ENCODE measurements around the gene JAKMIP3.

The JAKMIP3 gene

GRCh38 chr10:132098539-132099388, 33.0 kb downstream of the JAKMIP3 start:
- no peak for DNase-seq (ENCODE audit: low spot score)

GRCh38 chr10:132099389-132100090, 33.8 kb downstream of the JAKMIP3 start:
- DNase-seq (ENCODE audit: low spot score): no peak

GRCh38 chr10:132100091-132100481, 34.3 kb downstream of the JAKMIP3 start:
- no peak for DNase-seq (ENCODE audit: low spot score)

- DNase-seq (ENCODE audit: low spot score): no peak
Observed at GRCh38 chr10:132100556-132101349, 35.0 kb downstream of the JAKMIP3 start.

GRCh38 chr10:132101529-132101928, 35.8 kb downstream of the JAKMIP3 start:
- no peak for DNase-seq (ENCODE audit: low spot score)

- DNase-seq (ENCODE audit: low spot score): no peak
Observed at GRCh38 chr10:132102071-132102716, 36.4 kb downstream of the JAKMIP3 start.

- no peak for DNase-seq (ENCODE audit: low spot score)
Observed at GRCh38 chr10:132102717-132103110, 37.0 kb downstream of the JAKMIP3 start.

DNA sequence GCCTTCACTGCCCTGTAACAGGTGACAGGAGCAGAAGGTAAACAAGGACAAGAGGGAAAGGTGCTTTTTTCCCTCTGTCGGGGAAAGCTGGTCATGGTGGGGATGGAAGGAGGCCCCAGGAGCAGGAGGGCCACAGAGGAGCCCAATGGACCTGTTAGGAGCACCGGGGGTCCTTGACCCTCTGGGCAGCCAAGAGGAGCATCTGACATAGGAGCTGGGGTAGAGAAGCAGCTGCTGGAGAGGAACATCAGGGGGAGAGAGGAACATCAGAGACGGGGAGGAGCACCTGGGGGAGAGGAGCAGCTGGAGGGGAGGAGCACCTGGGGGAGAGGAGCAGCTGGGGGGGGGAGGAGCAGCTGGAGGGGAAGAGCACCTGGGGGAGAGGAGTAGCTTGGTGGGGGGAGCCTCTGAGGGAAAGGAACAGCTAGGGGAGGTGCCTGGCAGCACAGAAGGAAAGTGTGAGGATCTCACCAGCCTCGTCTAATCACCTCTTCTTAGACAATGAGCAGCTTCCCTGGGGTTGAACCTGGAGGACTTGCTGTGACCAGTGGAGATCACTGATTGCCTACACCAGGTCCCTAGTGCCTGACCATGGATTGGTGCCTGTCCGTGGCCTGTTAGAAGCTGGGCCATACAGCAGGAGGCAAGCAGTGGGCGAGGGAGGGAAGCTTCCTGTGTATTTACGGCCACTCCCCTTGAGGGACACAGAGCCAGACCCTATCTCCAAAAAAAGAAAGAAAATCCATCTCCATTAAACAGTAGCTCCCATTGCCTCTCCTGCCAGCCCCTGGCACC, 37.6 kb downstream of the JAKMIP3 start:
- no peak for DNase-seq (ENCODE audit: low spot score)

DNA sequence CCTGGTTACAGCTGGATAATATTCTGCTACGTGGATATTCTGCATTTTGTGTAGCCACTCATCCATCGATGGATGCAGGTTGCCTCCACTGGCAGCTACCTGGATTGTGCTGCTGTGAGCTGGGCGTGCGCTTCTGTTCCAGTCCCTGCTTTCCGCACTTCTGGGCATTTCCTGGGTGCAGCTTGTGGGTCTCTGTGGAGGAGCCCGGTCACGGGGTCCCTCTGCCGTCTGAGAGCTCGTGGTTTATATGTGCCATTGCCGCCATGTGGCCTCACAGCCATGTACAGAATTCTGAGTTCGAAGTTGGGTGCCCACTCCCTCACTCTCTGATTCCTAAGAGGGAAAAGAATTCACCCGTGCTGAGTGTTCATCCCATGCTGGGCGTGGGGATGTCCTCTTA, 38.3 kb downstream of the JAKMIP3 start:
- DNase-seq (ENCODE audit: low spot score): no peak

GRCh38 chr10:132104471-132105301, 38.9 kb downstream of the JAKMIP3 start:
- DNase-seq (ENCODE audit: low spot score): no peak

- DNase-seq (ENCODE audit: low spot score): no peak
Observed at GRCh38 chr10:132105302-132105995, 39.7 kb downstream of the JAKMIP3 start.

DNA sequence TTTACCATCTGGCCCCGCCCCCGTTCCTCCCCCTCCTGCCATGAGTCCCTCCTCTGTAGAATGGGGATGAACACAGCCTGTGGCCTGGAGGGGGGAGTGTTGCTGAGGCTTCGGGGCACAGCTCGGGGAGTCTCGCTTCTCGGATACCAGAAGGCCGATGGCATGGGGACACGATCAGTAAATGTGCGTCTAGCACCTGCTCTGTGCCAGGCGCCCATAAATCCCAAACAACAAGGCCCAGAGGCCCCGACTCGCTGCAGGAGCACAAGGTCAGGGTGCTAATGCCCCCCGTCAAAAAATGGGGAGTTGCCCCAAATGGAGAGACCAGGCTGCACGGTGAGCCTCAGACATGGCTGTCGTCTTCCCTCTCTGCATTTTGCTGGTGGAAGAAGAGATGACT, 40.7 kb downstream of the JAKMIP3 start:
- DNase-seq (ENCODE audit: low spot score): no peak

GRCh38 chr10:132107186-132107948, 41.6 kb downstream of the JAKMIP3 start:
- peak; percentile 53 for DNase-seq (ENCODE audit: low spot score)

- DNase-seq (ENCODE audit: low spot score): no peak
Observed at GRCh38 chr10:132107949-132108877, 42.5 kb downstream of the JAKMIP3 start.

GRCh38 chr10:132109341-132110110, 43.8 kb downstream of the JAKMIP3 start:
- DNase-seq (ENCODE audit: low spot score): no peak

DNA sequence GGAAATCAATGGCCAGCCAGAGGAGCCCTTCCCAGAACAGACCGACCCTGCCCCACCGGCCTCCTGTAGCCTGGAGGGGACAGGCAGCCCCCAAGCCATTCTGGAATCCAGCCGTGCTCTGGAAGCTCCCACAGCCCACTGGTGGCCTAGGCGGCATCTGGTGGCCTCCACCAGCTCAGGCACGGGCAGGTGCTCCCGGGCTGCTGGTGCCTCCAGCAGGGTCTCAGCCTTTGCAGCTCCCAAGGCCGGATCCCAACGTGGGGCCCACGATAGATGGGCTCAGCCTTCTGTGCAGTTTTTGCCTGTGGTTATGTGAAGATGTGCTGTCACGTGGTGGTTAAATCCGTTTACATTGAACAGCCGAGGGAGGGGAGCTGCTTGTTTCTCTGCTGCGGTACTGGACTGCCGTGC, 44.4 kb downstream of the JAKMIP3 start:
- DNase-seq (ENCODE audit: low spot score): no peak

GRCh38 chr10:132110713-132111112, 45.0 kb downstream of the JAKMIP3 start:
- no peak for DNase-seq (ENCODE audit: low spot score)

Measured in kidney tubule cell (primary cell).